Measurements from ENCODE around the gene CNMD.
"Not testable (repeated sequence)": the region's sequence is repeated elsewhere in the genome, so short reads cannot be mapped to it uniquely, and the experiment has no call there.

Gene CNMD

GRCh38 chr13:52701728-52702465 lies 37.7 kb downstream of the CNMD start:
- H3K27ac ChIP-seq (ENCODE audit: insufficient read depth, low read depth, low read length, poor library complexity, severe bottlenecking): no peak overlapping the region
- H3K9me3 ChIP-seq (ENCODE audit: control insufficient read depth, low read length): no peaks in the 10 kb centered on the region
- no peaks in the 10 kb centered on the region for H3K36me3 ChIP-seq (ENCODE audit: control insufficient read depth, insufficient read depth, low read length)
- no peaks in the 10 kb centered on the region for H3K4me1 ChIP-seq (ENCODE audit: control insufficient read depth, insufficient read depth, low read length)
- H3K27me3 ChIP-seq (ENCODE audit: control insufficient read depth, insufficient read depth, low read length, poor library complexity, severe bottlenecking): no peaks in the 10 kb centered on the region
- WGBS, 2 experiments: 93% methylated on average over 6 of the region's 6 CpGs
- no peak overlapping the region for H3K4me3 ChIP-seq (ENCODE audit: insufficient read depth, low read depth, low read length)

GRCh38 chr13:52696566-52696965 lies 43.1 kb downstream of the CNMD start:
- no peak overlapping the region for H3K27ac ChIP-seq (ENCODE audit: insufficient read depth, low read depth, low read length, poor library complexity, severe bottlenecking)

GRCh38 chr13:52695856-52696255 lies 43.8 kb downstream of the CNMD start:
- Histone ChIP-seq H3K4me3 (ENCODE audit: insufficient read depth, low read depth, low read length) (no peak overlapping the region), H3K4me1 (ENCODE audit: control insufficient read depth, insufficient read depth, low read length) (no peaks in the 10 kb centered on the region), H3K27me3 (ENCODE audit: control insufficient read depth, insufficient read depth, low read length, poor library complexity, severe bottlenecking) (no peaks in the 10 kb centered on the region), H3K27ac (ENCODE audit: insufficient read depth, low read depth, low read length, poor library complexity, severe bottlenecking) (no peak overlapping the region), H3K36me3 (ENCODE audit: control insufficient read depth, insufficient read depth, low read length) (peaks cover 4% of the 10 kb centered on the region), H3K9me3 (ENCODE audit: control insufficient read depth, low read length) (no peaks in the 10 kb centered on the region)
- 96 to 97% methylated on average over 3 of the region's 3 CpGs for WGBS, 2 experiments

More at GRCh38 chr13:52696566-52696965, 43.1 kb downstream of the CNMD start:
- Histone ChIP-seq H3K4me1 (ENCODE audit: control insufficient read depth, insufficient read depth, low read length) (no peaks in the 10 kb centered on the region), H3K4me3 (ENCODE audit: insufficient read depth, low read depth, low read length) (no peak overlapping the region), H3K9me3 (ENCODE audit: control insufficient read depth, low read length) (no peaks in the 10 kb centered on the region), H3K36me3 (ENCODE audit: control insufficient read depth, insufficient read depth, low read length) (peaks cover under 1% of the 10 kb centered on the region), H3K27me3 (ENCODE audit: control insufficient read depth, insufficient read depth, low read length, poor library complexity, severe bottlenecking) (no peaks in the 10 kb centered on the region)
- WGBS, 2 experiments: 91 to 97% methylated on average over 4 of the region's 5 CpGs

DNA sequence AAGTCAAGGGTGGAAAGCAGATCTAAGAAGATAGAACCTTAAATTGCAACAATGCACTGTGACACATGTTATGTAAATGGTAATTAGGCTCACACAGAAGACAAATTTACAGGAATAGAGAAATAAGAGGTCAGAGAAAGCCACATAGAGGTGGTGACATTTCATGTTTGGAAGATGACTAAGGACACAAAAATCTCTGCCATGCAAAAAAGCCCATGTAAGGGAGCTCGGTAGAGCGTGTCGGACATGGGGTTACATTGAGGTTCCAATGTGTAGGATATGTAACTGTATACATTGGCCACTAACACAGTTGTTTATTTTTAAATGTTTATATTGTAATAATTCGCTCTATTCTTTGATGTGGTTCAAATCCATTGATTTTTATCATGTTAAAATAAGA lies 53.2 kb downstream of the CNMD start:
- Histone ChIP-seq H3K9me3 (ENCODE audit: control insufficient read depth, low read length) (no peaks in the 10 kb centered on the region), H3K27ac (ENCODE audit: insufficient read depth, low read depth, low read length, poor library complexity, severe bottlenecking) (no peak overlapping the region), H3K27me3 (ENCODE audit: control insufficient read depth, insufficient read depth, low read length, poor library complexity, severe bottlenecking) (no peaks in the 10 kb centered on the region), H3K36me3 (ENCODE audit: control insufficient read depth, insufficient read depth, low read length) (peaks cover under 1% of the 10 kb centered on the region), H3K4me1 (ENCODE audit: control insufficient read depth, insufficient read depth, low read length) (no peaks in the 10 kb centered on the region), H3K4me3 (ENCODE audit: insufficient read depth, low read depth, low read length) (no peak overlapping the region)
- 94 to 99% methylated on average over 4 of the region's 4 CpGs for whole genome bisulfite sequencing, 2 experiments

DNA sequence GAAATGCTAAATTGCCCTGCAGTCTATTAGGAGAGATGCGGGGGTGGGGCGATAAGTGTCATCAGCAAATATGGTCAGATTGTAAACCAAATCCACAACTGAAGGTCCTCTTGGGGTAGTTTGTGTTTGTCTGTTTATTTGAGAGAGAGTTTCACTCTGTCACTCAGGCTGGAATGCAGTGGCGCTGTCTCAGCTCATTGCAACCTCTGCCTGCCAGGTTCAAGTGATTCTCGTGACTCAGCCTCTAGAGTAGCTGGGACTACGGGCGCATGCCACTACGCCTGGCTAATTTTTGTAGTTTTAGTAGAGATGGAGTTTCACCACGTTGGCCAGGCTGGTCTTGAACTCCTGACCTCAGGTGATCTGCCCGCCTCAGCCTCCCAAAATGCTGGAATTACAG lies 53.8 kb downstream of the CNMD start:
- not testable (repeated sequence) for H3K36me3 ChIP-seq (ENCODE audit: control insufficient read depth, insufficient read depth, low read length); H3K27ac ChIP-seq (ENCODE audit: insufficient read depth, low read depth, low read length, poor library complexity, severe bottlenecking); H3K27me3 ChIP-seq (ENCODE audit: control insufficient read depth, insufficient read depth, low read length, poor library complexity, severe bottlenecking); H3K9me3 ChIP-seq (ENCODE audit: control insufficient read depth, low read length); H3K4me1 ChIP-seq (ENCODE audit: control insufficient read depth, insufficient read depth, low read length); H3K4me3 ChIP-seq (ENCODE audit: insufficient read depth, low read depth, low read length)
- WGBS, 2 experiments: 89 to 92% methylated on average over 9 of the region's 9 CpGs

DNA sequence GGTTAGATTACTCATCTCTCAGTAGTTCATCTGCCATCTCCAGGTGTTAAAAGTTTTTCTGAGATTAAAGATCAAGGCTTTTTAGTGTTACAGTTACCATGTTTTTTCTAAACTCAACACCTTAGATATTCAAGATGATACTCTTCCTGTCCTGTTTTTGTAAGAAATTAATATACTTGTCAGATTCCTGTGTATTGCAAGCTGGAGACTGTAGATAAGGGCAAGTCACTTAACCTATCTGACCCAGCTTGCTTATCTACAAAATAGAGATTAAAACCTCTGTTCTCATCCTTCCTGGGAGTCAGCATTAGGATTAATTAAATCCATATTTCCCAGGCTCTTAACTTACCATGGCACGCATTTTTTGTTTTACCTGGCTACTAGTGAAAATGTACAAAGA lies 61.8 kb downstream of the CNMD start:
- no peak overlapping the region for H3K27ac ChIP-seq (ENCODE audit: insufficient read depth, low read depth, low read length, poor library complexity, severe bottlenecking)
- H3K9me3 ChIP-seq (ENCODE audit: control insufficient read depth, low read length): no peaks in the 10 kb centered on the region
- WGBS, 2 experiments: 93 to 100% methylated on average over 1 of the region's 1 CpG
- no peaks in the 10 kb centered on the region for H3K27me3 ChIP-seq (ENCODE audit: control insufficient read depth, insufficient read depth, low read length, poor library complexity, severe bottlenecking)
- no peak overlapping the region for H3K4me3 ChIP-seq (ENCODE audit: insufficient read depth, low read depth, low read length)
- H3K4me1 ChIP-seq (ENCODE audit: control insufficient read depth, insufficient read depth, low read length): no peaks in the 10 kb centered on the region
- peaks cover 3% of the 10 kb centered on the region for H3K36me3 ChIP-seq (ENCODE audit: control insufficient read depth, insufficient read depth, low read length)

- no peak overlapping the region for H3K27ac ChIP-seq (ENCODE audit: insufficient read depth, low read depth, low read length, poor library complexity, severe bottlenecking)
- no peak overlapping the region for H3K4me3 ChIP-seq (ENCODE audit: insufficient read depth, low read depth, low read length)
- 94 to 100% methylated on average over 1 of the region's 1 CpG for WGBS, 2 experiments
- peaks cover 6% of the 10 kb centered on the region for H3K36me3 ChIP-seq (ENCODE audit: control insufficient read depth, insufficient read depth, low read length)
- H3K27me3 ChIP-seq (ENCODE audit: control insufficient read depth, insufficient read depth, low read length, poor library complexity, severe bottlenecking): no peaks in the 10 kb centered on the region
- H3K9me3 ChIP-seq (ENCODE audit: control insufficient read depth, low read length): no peaks in the 10 kb centered on the region
- no peaks in the 10 kb centered on the region for H3K4me1 ChIP-seq (ENCODE audit: control insufficient read depth, insufficient read depth, low read length)
These were observed 66.2 kb downstream of the CNMD start for GRCh38 chr13:52673465-52673864.

DNA sequence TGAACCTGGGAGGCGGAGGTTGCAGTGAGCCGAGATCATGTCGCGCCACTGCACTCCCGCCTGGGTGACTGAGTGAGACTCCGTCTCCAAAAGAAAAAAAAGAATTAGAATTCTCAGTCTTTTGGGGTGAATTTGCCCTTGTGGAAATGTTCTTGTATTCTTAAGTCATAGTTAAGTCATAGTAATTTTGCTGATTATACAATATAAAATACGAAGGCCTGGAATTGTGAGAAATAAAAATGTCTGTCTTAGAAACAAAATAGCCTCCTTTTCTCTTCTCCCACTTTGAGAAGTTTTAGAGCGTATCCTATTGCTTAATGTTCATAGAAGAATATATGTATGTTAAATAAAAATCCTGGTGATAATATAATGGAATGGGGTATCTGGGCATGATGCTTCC lies 68.9 kb downstream of the CNMD start:
- no peak overlapping the region for H3K4me3 ChIP-seq (ENCODE audit: insufficient read depth, low read depth, low read length)
- H3K9me3 ChIP-seq (ENCODE audit: control insufficient read depth, low read length): no peaks in the 10 kb centered on the region
- 96 to 97% methylated on average over 7 to 8 of the region's 8 CpGs for WGBS, 2 experiments
- H3K36me3 ChIP-seq (ENCODE audit: control insufficient read depth, insufficient read depth, low read length): peaks cover 11% of the 10 kb centered on the region
- no peak overlapping the region for H3K27ac ChIP-seq (ENCODE audit: insufficient read depth, low read depth, low read length, poor library complexity, severe bottlenecking)
- H3K27me3 ChIP-seq (ENCODE audit: control insufficient read depth, insufficient read depth, low read length, poor library complexity, severe bottlenecking): no peaks in the 10 kb centered on the region
- no peaks in the 10 kb centered on the region for H3K4me1 ChIP-seq (ENCODE audit: control insufficient read depth, insufficient read depth, low read length)

GRCh38 chr13:52669677-52670076 lies 69.9 kb downstream of the CNMD start:
- Histone ChIP-seq H3K4me1 (ENCODE audit: control insufficient read depth, insufficient read depth, low read length) (no peaks in the 10 kb centered on the region), H3K36me3 (ENCODE audit: control insufficient read depth, insufficient read depth, low read length) (peaks cover 16% of the 10 kb centered on the region), H3K27me3 (ENCODE audit: control insufficient read depth, insufficient read depth, low read length, poor library complexity, severe bottlenecking) (no peaks in the 10 kb centered on the region), H3K27ac (ENCODE audit: insufficient read depth, low read depth, low read length, poor library complexity, severe bottlenecking) (no peak overlapping the region), H3K4me3 (ENCODE audit: insufficient read depth, low read depth, low read length) (no peak overlapping the region), H3K9me3 (ENCODE audit: control insufficient read depth, low read length) (no peaks in the 10 kb centered on the region)
- 96 to 100% methylated on average over 1 to 2 of the region's 2 CpGs for WGBS, 2 experiments

- H3K9me3 ChIP-seq (ENCODE audit: control insufficient read depth, low read length): no peaks in the 10 kb centered on the region
- no peak overlapping the region for H3K27ac ChIP-seq (ENCODE audit: insufficient read depth, low read depth, low read length, poor library complexity, severe bottlenecking)
- H3K36me3 ChIP-seq (ENCODE audit: control insufficient read depth, insufficient read depth, low read length): peaks cover 14% of the 10 kb centered on the region
- no peak overlapping the region for H3K4me3 ChIP-seq (ENCODE audit: insufficient read depth, low read depth, low read length)
- no peaks in the 10 kb centered on the region for H3K27me3 ChIP-seq (ENCODE audit: control insufficient read depth, insufficient read depth, low read length, poor library complexity, severe bottlenecking)
- H3K4me1 ChIP-seq (ENCODE audit: control insufficient read depth, insufficient read depth, low read length): no peaks in the 10 kb centered on the region
These were observed 74.3 kb downstream of the CNMD start for GRCh38 chr13:52665325-52665724.

GRCh38 chr13:52664272-52664671 lies 75.3 kb downstream of the CNMD start:
- no peaks in the 10 kb centered on the region for H3K4me1 ChIP-seq (ENCODE audit: control insufficient read depth, insufficient read depth, low read length)
- H3K4me3 ChIP-seq (ENCODE audit: insufficient read depth, low read depth, low read length): no peak overlapping the region
- no peaks in the 10 kb centered on the region for H3K27me3 ChIP-seq (ENCODE audit: control insufficient read depth, insufficient read depth, low read length, poor library complexity, severe bottlenecking)
- H3K36me3 ChIP-seq (ENCODE audit: control insufficient read depth, insufficient read depth, low read length): peaks cover 18% of the 10 kb centered on the region
- WGBS, 2 experiments: 94 to 98% methylated on average over 4 of the region's 4 CpGs
- H3K27ac ChIP-seq (ENCODE audit: insufficient read depth, low read depth, low read length, poor library complexity, severe bottlenecking): no peak overlapping the region
- H3K9me3 ChIP-seq (ENCODE audit: control insufficient read depth, low read length): no peaks in the 10 kb centered on the region
